Measurements from ENCODE around the gene MAN2B2. TPM values are rescaled to one million over a fixed set of nuclear protein-coding genes. Genes with fewer than 3 reads are reported as not detected.

MAN2B2 gene
- total and polyA plus RNA-seq, 2 of the 8 experiments (the other 6 are each of a cell fraction or from before 2014, with no cell fraction given), result 3.3 to 4.0 TPM

DNA sequence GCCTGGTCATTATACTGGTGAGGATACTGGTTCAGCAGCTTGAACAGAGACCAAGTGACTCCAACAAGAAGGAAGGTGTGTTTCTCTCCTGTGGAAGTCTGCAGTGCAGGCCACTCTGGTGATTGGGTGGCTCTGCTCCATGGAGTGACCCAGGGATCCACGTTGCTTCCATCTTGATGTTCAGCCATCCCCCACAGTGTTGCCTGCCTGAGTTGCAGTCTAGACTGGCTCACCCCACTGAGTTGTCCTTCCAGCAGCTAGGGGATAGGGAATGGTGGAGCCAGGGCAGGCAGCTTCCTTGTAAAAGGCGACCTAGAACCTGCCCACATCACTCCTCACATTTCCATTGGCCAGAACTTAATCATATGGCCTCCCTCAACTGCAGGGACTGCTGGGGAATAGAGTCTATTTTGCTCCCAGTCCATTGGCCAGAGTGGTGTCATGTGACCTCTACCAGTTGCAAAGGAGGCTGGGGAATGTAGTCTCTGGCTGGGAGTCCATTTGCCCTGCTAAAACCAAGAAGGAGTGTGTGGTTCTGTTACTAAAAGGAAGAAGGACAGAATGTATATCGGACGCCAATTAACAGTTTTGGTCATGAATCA, 8.0 kb downstream of the MAN2B2 start (continued):
- TF ChIP-seq, protein P1, sequence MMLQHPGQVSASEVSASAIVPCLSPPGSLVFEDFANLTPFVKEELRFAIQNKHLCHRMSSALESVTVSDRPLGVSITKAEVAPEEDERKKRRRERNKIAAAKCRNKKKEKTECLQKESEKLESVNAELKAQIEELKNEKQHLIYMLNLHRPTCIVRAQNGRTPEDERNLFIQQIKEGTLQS (IDR thresholded peaks at IDR 0.05; ENCODE audit: insufficient read depth, low read depth, low read length), result peak; percentile 69; the same call in 1 of the 2 replicates
- no peak for TF ChIP-seq SRF (IDR thresholded peaks at IDR 0.05; ENCODE audit: low read depth, low read length)
- TF ChIP-seq RFX5 (IDR thresholded peaks at IDR 0.05; ENCODE audit: borderline replicate concordance, low read depth, low read length), result no peak
- TF ChIP-seq TAF1 (IDR thresholded peaks at IDR 0.05; ENCODE audit: low read depth, low read length), result 0 out of 2 replicates have a peak, but pooled peaks have one; percentile 20
- TF ChIP-seq GABPA (IDR thresholded peaks at IDR 0.05; ENCODE audit: borderline replicate concordance, insufficient read depth, low read length), result no peak
- peak; percentile 55; the same call in 1 of the 2 replicates for TF ChIP-seq SIX5 (IDR thresholded peaks at IDR 0.05; ENCODE audit: low read depth, low read length)

All from H1 (cell line).